GM12878 (cell line): ENCODE results near the gene GOSR2.

Experiments used
- CHD1 ChIP-seq: IDR thresholded peaks from 2 replicates; pipeline ENCODE4 v1.6.1; 2012; ENCODE audit warnings: low read depth, low read length, improper control_type of control experiment
- EZH2 ChIP-seq: IDR thresholded peaks from 2 replicates; pipeline ENCODE4 v1.6.1; 2012; ENCODE audit warnings: low read depth, mild to moderate bottlenecking, control low read depth, inconsistent platforms, low read length, borderline replicate concordance; ENCODE audit not compliant: control insufficient read depth
- POLR2A ChIP-seq: IDR thresholded peaks from 2 replicates; pipeline ENCODE4 v1.6.1; 2011; ENCODE audit warnings: low read depth, mild to moderate bottlenecking, low read length
- RB1 ChIP-seq: fragments of 450-650 bp; formaldehyde crosslinking; IDR thresholded peaks from 2 replicates; pipeline ENCODE4 v1.6.1; 2017; ENCODE audit warnings: mild to moderate bottlenecking, borderline replicate concordance
- RELA ChIP-seq: fragments of 450-650 bp; IDR thresholded peaks from 2 replicates; pipeline ENCODE4 v1.8.0; 2014; ENCODE audit warnings: borderline replicate concordance; ENCODE audit not compliant: partially characterized antibody
- SIN3A ChIP-seq: IDR thresholded peaks from 2 replicates; pipeline ENCODE4 v1.6.1; 2012; ENCODE audit warnings: low read depth, low read length, improper control_type of control experiment
- SMC3 ChIP-seq: IDR thresholded peaks from 2 replicates; pipeline ENCODE4 v1.6.1; 2011; ENCODE audit warnings: low read length, improper control_type of control experiment, borderline replicate concordance
- TCF12 ChIP-seq: IDR thresholded peaks from 2 replicates; pipeline ENCODE4 v1.6.1; 2011; ENCODE audit warnings: low read depth, mild to moderate bottlenecking, low read length
- TCF7 ChIP-seq: IDR thresholded peaks from 2 replicates; pipeline ENCODE4 v1.6.1; 2014; ENCODE audit warnings: antibody characterized with exemption, borderline replicate concordance
- TF ChIP-seq, protein P1 (sequence below), 3 experiments: IDR thresholded peaks in 2 of 3; conservative IDR thresholded peaks in 1 of 3; 2 replicates each; pipeline ENCODE4 v1.5.1; 2011; ENCODE audit warnings: low read depth in 3 of 3, low read length in 3 of 3, mild to moderate bottlenecking in 3 of 3, control low read depth in 2 of 3, moderate library complexity in 2 of 3, inconsistent platforms in 1 of 3, mixed read lengths in 1 of 3; ENCODE audit not compliant: control insufficient read depth in 2 of 3, insufficient read depth in 1 of 3; ENCODE audit errors: extremely low read depth in 1 of 3
- TF ChIP-seq, protein P2 (sequence below): IDR thresholded peaks from 2 replicates; pipeline ENCODE4 v1.6.1; 2012; ENCODE audit warnings: low read depth, low read length, improper control_type of control experiment

DNA sequence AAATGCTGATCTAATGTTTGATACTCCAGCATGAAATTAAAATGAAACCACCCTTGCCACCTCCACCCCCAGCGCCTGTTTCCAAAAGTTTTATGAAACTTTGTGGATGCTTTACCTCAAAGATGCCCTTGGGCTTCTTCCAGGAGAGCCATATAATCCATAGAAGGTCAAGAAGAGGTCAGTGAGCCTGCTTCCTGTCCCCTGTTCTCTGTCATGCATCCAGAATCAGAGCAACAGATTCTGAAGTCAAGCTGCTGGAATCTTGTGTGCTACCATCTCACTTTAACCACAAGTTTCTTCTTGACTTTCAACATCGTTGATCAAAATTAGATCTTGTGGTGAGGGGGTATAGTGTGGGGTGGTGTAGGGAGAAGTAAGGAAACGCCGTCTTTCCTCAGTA, 8.6 kb downstream of the GOSR2 start:
- TF ChIP-seq POLR2A (no peak), RB1 (no peak), RELA (no peak), TCF12 (no peak), TCF7 (no peak), SIN3A (no peak), SMC3 (no peak), CHD1 (no peak), EZH2 (no peak)
- TF ChIP-seq, protein P1, sequence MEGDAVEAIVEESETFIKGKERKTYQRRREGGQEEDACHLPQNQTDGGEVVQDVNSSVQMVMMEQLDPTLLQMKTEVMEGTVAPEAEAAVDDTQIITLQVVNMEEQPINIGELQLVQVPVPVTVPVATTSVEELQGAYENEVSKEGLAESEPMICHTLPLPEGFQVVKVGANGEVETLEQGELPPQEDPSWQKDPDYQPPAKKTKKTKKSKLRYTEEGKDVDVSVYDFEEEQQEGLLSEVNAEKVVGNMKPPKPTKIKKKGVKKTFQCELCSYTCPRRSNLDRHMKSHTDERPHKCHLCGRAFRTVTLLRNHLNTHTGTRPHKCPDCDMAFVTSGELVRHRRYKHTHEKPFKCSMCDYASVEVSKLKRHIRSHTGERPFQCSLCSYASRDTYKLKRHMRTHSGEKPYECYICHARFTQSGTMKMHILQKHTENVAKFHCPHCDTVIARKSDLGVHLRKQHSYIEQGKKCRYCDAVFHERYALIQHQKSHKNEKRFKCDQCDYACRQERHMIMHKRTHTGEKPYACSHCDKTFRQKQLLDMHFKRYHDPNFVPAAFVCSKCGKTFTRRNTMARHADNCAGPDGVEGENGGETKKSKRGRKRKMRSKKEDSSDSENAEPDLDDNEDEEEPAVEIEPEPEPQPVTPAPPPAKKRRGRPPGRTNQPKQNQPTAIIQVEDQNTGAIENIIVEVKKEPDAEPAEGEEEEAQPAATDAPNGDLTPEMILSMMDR (IDR thresholded peaks at IDR 0.05 in 2 of 3, conservative IDR thresholded peaks at IDR 0.05 in 1 of 3; ENCODE audit: control insufficient read depth in 2 of 3, extremely low read depth in 1 of 3, insufficient read depth in 1 of 3, low read depth in 3 of 3, low read length in 3 of 3) = no peak
- TF ChIP-seq, protein P2, sequence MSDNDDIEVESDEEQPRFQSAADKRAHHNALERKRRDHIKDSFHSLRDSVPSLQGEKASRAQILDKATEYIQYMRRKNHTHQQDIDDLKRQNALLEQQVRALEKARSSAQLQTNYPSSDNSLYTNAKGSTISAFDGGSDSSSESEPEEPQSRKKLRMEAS = no peak
